Lower leg skin (tissue), 3 donors: Measurements from ENCODE around the gene WWOX.

ENCODE experiments used
- CTCF ChIP-seq, 3 donors: fragments of 450-650 bp; IDR thresholded peaks; one replicate each; pipeline ENCODE4 v1.5.1; 2016; ENCODE audit warnings: antibody characterized with exemption in 3 of 3, mild to moderate bottlenecking in 3 of 3, moderate library complexity in 2 of 3
- POLR2A ChIP-seq, 2 donors: fragments of 450-650 bp; IDR thresholded peaks; one replicate each; pipeline ENCODE4 v1.6.1; 2016 to 2017; ENCODE audit warnings: antibody characterized with exemption in 2 of 2, mild to moderate bottlenecking in 1 of 2, moderate library complexity in 1 of 2

DNA sequence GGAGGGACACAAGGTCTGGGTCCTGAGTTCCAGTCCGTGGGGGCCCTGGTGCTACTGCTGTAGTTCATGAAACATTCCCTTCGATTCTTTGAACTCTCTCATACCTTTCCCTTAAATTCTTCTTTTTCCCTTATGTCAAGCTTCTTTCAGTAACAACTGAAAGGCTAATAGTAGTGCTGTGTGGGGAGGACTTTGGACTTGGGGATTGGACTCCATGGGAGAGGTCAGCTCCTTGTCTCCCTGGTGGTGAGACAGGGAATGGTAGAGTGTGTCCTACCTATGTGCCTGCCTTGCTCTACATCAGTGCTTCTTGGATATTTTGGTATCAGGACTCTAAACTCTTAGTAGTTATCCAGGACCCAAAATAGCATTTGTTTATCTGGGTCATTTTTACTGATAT, 628.1 kb downstream of the WWOX start:
- TF ChIP-seq CTCF (IDR thresholded peaks at IDR 0.05) (no peak), POLR2A (IDR thresholded peaks at IDR 0.05) (no peak)
